ENCODE data around the gene CFAP161. TPM values are rescaled to one million over a fixed set of nuclear protein-coding genes. Genes with fewer than 3 reads are reported as not detected.

Gene CFAP161
- total RNA-seq, 1 experiment from 2014 or later, result 0.59 TPM

DNA sequence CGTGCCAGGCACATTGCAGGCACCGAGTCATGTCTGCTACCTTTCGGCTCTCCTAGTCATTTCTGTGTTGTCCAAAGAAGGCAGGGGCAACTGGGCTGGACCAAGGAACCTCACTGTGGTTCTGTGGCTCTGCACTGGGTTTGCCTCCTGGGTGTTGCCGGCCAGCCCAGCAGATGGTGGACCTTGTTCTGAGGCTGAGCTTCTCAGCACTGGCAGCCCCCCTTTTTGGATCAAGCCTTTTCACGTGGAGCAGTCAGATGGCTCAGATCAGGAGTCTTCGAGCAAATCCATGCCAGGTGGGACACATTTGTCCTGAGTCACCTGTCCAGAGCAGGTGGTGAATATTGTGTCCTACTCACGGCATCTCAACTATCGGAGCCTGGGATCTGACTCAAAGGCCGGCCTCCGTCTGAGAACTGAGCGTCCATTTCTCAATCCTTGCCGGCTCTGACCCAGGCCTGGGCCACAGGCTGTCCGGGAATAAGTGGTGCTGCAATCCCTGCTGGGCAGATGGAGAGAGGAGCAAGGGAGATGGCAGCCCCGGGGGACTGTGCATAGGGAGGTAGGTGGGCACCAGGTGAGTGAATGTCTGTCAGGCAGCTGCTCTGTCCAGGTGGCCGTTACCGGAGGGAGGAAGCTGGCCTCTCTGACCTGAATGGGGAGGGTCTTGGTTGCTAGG lies 62.6 kb downstream of the CFAP161 start, which contains the start of gene IL16:
IL16 (plus strand) TSS at position 304 of the 679 bp plus-strand sequence. CDS start 28,521 bp downstream, outside the sequence.
- H3K4me3 ChIP-seq (ENCODE audit: insufficient read depth, low read depth, low read length), result no peak within 1 kb of the TSS
- H3K36me3 ChIP-seq (replicated peaks; ENCODE audit: control insufficient read depth, insufficient read depth, low read length), result no peaks in the 10 kb centered on the region
- no peaks in the 10 kb centered on the region for H3K27me3 ChIP-seq (ENCODE audit: control insufficient read depth, insufficient read depth, low read length)
- DNase-seq, result no peak

DNA sequence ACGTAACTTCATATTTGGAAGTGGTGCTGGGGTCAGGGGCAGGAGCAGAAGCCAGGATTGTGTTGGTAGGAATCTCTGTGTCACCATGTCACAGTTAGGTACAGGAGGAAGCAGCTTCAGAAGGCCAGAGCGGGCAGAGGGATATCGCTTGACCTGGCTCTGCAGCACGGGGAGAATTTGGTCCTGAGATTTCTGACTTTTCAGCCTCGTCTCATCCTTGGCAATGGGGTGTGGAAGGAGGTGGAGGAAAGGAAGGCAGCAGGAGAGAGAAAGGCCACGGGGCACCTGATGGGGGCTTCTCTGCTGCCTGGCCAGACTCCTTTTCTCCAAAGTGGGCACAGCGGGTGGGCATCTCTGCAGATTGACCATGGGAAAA lies 63.2 kb downstream of the CFAP161 start:
- Histone ChIP-seq H3K27me3 (ENCODE audit: control insufficient read depth, insufficient read depth, low read length) (no peaks in the 10 kb centered on the region), H3K4me3 (ENCODE audit: insufficient read depth, low read depth, low read length) (no peak overlapping the region), H3K36me3 (replicated peaks; ENCODE audit: control insufficient read depth, insufficient read depth, low read length) (no peaks in the 10 kb centered on the region)
- no peak for DNase-seq

DNA sequence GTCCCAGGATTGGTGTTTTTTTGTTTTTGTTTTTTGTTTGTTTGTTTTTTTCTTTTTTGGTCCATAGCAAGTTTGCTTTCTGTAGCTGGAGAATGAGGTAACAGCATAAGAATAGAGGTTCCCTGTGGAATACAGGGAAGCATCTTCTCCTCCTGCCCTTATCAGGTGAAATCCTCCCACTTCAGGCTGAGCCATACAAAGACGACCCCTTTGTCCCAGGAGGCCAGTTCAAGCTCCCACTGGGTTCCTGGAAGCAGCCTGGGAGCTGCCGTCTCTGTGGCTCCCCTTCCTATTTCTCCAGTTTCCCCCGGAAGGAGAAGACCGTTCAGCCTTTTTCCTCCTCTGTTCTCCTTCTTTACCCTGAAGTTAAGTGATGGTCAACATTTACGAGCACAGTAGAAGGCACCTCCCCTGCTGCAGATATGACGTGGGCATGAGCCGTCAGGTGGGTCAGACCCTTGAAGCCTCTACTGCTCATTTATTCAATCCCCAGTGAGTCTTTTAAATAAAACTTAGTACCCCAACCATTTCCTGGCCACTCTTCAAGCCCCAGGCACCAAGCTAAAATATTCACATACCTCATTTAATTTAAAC lies 63.7 kb downstream of the CFAP161 start:
- Histone ChIP-seq H3K4me3 (ENCODE audit: insufficient read depth, low read depth, low read length) (no peak overlapping the region), H3K27me3 (ENCODE audit: control insufficient read depth, insufficient read depth, low read length) (no peaks in the 10 kb centered on the region), H3K36me3 (replicated peaks; ENCODE audit: control insufficient read depth, insufficient read depth, low read length) (no peaks in the 10 kb centered on the region)
- DNase-seq, result no peak

Other genes with a start within 250 kb of the CFAP161 start
- gene MESD, start 144.5 kb upstream of the CFAP161 start, total RNA-seq (2014; rRNA removed; shearing (Covaris generic)), result 16.8 and 24.0 TPM in 2 replicates
- 34.5 and 38.4 TPM in 2 replicates for gene TLNRD1, start 133.3 kb upstream of the CFAP161 start, total RNA-seq (2014; rRNA removed; shearing (Covaris generic))
- gene IL16, start 62.6 kb downstream of the CFAP161 start, total RNA-seq (2014; rRNA removed; shearing (Covaris generic)), result 1.4 TPM in 1 of 2 replicates, not detected in the other
- gene STARD5, start 189.9 kb downstream of the CFAP161 start, total RNA-seq (2014; rRNA removed; shearing (Covaris generic)), result 3.4 TPM in 2 replicates
- not detected in 2 replicates for gene TMC3, start 239.9 kb downstream of the CFAP161 start, total RNA-seq (2014; rRNA removed; shearing (Covaris generic))